ENCODE results near the gene LRSAM1.
"Not testable (repeated sequence)": the region's sequence is repeated elsewhere in the genome, so short reads cannot be mapped to it uniquely, and the experiment has no call there.

Gene LRSAM1

DNA sequence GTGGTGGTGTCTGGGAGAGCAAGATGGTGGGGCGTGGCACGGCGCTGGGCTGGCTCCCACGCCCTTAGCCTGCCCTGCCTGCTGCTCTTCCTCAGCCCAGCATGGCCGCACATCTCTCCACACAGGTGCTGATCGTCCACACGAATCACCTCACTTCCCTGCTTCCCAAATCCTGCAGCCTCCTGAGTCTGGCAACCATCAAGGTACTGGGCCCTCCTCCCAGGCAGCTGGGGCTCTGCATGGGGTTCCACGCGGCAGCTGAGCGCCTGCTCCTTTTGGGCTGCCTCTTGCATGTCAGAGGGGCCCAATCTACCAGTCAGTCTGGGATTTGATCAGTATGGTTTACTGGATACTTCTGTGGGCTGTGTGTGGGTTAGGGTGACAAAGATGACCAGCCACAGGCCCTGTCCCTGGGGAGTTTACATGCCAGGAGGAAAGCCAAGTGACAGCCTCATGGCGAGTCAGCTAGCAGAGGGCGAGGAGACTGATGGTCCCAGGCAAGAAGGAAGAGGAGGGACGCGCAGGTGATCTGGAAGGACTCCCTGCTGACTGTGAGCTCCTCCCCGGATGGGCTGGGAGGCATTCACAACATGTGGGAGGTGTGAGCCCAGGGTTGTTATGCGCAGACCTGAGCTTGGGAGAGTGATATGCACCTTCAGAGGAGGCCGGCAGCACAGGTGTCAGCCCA is 6.0 kb downstream of the LRSAM1 start:
- DNase-seq (ENCODE audit: low read depth in 2 of 2) = no peak

GRCh38 chr9:127458921-127459320 is 7.6 kb downstream of the LRSAM1 start:
- no peak for DNase-seq (ENCODE audit: low read depth in 2 of 2)

DNA sequence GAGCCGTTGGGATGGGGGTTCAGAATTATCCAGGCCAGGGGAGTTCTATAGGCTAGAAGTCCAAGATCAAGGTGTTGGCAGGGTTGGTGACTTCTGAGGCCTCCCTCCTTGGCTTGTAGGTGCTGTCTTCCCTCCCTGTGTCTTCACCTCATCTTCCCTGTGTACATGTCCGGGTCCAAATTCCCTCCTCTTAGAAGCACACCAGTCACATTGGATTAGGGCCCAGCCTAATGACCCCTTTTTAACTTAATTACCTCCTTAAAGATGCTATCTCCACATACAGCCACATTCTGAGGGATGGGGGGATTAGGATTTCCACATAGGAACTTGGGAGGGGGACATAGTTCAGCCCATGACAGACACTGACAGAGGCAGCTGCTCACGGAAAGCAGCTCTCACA is 12.1 kb downstream of the LRSAM1 start:
- DNase-seq (ENCODE audit: low read depth in 2 of 2) = no peak

GRCh38 chr9:127463911-127464310 is 12.6 kb downstream of the LRSAM1 start:
- DNase-seq (ENCODE audit: low read depth in 2 of 2) = no peak

DNA sequence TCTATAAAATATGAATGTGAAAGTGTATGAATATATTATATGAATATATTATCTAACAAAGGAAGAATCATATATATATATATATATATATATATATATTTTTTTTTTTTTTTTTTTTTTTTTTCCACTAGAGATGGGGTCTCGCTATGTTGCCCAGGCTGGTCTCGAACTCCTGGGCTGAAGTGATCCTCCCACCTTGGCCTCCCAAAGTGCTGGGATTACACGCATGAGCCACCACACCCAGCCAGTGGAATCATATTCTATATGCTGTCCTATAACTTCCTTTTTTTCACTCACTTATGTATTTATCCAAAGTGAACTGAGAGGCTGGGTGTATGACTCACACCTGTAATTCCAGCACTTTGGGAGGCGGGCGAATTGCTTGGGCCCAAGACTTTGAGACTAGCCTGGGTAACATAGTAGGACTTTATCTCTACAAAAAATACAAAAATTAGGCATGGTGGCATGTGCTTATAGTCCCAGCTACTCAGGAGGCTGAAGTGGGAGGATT is 15.2 kb downstream of the LRSAM1 start:
- DNase-seq (ENCODE audit: low read depth in 2 of 2) = not testable (repeated sequence)

GRCh38 chr9:127467621-127468020 is 16.3 kb downstream of the LRSAM1 start:
- DNase-seq (ENCODE audit: low read depth in 2 of 2) = no peak

DNA sequence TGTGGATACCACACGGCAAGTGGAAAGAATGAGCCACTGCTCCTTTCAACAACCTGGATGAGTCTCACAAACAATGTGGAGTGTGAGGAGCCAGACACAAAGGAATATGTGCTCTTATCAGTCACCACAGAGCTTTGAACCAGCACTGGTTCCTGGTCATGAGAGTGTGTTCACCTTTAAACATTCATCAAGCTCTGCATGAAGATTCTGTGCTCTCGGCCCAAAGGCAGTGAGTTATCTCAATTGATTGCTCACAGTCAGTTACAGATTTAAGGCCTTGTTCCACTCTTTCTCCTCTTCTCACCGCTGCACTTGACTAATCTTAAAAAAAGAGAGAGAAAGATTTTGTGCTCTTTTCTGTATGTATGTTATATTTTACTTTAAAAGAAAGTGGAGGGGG is 19.4 kb downstream of the LRSAM1 start:
- no peak for DNase-seq (ENCODE audit: low read depth in 2 of 2)

GRCh38 chr9:127473501-127473900 is 22.2 kb downstream of the LRSAM1 start:
- no peak for DNase-seq (ENCODE audit: low read depth in 2 of 2)

- no peak for DNase-seq (ENCODE audit: low read depth in 2 of 2)
Measured at GRCh38 chr9:127473932-127474331, 22.6 kb downstream of the LRSAM1 start.

GRCh38 chr9:127474592-127474991 is 23.3 kb downstream of the LRSAM1 start:
- DNase-seq (ENCODE audit: low read depth in 2 of 2) = no peak

DNA sequence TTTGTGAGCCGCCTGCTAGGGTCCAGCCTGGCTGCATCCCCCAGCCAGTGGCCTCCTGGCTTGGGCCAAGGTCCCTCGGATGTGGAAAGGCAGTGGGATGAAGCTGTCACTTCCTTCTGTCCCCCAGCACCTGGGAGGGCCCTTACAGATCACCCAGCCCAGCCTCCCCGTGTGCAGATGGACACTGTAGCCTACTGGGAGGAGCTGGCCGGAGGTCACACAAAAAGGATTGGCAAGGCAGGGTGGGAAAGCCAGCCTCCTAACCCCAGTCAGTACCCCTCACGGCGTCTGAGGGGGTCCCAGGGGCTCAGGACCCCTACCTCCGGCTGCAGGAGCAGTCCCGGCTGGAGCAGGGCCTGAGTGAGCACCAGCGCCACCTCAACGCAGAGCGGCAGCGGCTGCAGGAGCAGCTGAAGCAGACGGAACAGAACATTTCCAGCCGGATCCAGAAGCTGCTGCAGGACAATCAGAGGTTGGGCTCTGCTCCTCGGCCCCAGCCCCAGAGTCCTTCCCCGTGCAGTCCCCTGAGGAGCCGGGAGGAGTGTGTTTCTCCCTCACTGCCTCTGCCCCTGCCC is 28.3 kb downstream of the LRSAM1 start:
- DNase-seq (ENCODE audit: low read depth in 2 of 2) = no peak

- DNase-seq (ENCODE audit: low read depth in 2 of 2) = no peak
Measured at GRCh38 chr9:127482662-127483061, 31.4 kb downstream of the LRSAM1 start.

DNA sequence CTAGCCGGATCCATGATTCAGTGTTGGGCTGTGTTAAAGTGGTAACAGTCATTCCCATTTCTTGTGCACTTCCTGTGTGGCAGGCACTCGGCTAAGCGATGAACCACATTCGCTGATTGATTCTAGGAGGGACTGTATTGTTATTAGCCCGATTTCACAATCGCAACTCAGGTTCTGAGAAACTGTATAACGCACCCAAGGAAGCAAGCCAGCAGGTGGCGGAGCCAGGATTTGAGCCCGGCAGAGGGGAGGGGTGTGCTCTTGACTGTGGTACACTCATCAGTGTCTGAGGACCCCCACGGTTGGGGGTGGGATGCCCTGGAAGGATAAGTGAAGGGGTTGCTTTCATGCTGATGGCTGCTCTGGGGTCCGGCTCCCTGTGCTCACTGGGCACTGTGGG is 34.7 kb downstream of the LRSAM1 start:
- DNase-seq (ENCODE audit: low read depth in 2 of 2) = no peak

DNA sequence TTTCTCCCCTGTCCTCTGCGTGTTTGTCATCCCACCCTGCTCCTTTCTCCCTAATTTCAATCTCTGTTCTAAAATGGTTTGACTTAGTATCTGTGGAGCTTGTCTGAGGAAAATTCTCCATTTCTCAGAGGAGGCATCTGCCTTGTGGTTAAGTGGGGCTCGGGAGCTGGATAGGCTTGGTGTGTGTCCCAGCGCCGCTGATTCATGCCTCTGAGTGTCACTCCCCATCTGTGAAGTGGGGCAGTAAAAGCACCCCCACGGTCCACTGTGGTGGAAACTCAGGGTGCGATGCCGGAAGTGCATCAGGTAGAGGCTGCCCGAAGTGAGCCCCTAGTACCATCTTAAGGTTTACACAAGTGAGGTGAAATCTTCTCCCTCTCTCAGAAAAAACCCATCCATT is 37.6 kb downstream of the LRSAM1 start:
- no peak for DNase-seq (ENCODE audit: low read depth in 2 of 2)

DNA sequence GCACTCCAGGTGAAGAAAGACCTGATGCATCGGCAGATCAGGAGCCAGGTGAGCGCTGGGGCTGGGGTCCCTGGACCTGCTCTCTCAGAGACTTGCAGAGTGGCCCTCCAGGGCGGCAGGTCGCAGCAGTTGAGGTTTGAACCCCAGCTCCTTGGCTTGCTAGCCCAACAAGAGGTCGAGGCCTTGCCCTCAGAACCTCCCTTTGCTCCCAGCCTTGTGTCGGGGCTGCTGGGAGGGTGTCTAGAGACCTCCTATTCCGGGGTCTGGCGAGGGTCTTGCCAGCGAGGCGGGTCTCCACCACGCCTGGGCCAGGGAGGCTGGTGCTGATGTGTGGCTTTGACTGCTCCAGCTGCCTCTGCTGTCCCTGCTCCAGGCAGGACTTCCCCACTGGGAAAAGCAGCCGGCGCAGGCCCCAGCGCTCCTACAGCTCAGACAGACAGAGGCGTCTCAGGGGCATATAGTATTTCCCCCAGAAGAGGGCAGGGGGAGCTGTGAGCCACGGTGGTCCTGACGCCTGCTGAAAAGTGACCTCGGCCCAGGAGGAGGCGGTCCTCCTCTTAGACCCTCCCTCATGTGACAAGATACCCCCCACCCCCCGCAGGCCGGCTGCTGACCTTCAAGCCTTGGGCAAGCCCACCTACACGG is 38.3 kb downstream of the LRSAM1 start:
- DNase-seq (ENCODE audit: low read depth in 2 of 2) = no peak

GRCh38 chr9:127490535-127491230 is 39.4 kb downstream of the LRSAM1 start:
- no peak for DNase-seq (ENCODE audit: low read depth in 2 of 2)

- no peak for DNase-seq (ENCODE audit: low read depth in 2 of 2)
Measured at GRCh38 chr9:127491516-127491915, 40.2 kb downstream of the LRSAM1 start.

GRCh38 chr9:127492616-127493015 is 41.3 kb downstream of the LRSAM1 start:
- no peak for DNase-seq (ENCODE audit: low read depth in 2 of 2)

GRCh38 chr9:127493592-127494303 is 42.4 kb downstream of the LRSAM1 start:
- DNase-seq (ENCODE audit: low read depth in 2 of 2) = no peak

DNA sequence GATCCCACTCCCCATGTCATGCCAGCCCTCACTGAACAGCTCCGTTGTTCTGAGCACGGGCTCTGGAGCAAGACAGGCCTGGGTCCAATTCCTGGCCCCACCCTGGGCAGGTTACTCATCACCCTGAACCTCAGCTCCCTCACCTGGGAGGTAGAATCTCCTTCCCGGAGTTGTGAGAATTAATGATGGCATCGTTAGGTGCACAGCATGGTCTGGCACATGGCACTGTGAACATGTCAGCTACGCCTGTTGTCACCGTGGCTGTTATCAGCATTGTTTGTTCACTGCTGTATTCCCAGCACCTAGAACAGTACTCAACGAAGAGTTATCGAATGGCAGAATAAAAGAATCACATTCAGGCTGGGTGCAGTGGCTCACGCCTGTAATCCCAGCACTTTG is 43.0 kb downstream of the LRSAM1 start:
- DNase-seq (ENCODE audit: low read depth in 2 of 2) = no peak

GRCh38 chr9:127495884-127496555 is 44.7 kb downstream of the LRSAM1 start:
- DNase-seq (ENCODE audit: low read depth in 2 of 2) = no peak

Measured in fibroblast of skin of left quadriceps (primary cell).